ENCODE results near the gene SUMO2. TPM values are rescaled to one million over a fixed set of nuclear protein-coding genes. Genes with fewer than 3 reads are reported as not detected.

The SUMO2 gene
- total RNA-seq, 1 experiment from 2014 or later = 616 TPM

- Histone ChIP-seq H3K36me3 (ENCODE audit: control insufficient read depth, insufficient read depth, low read length) (peaks cover 16% of the 10 kb centered on the region), H3K9me3 (ENCODE audit: control insufficient read depth, insufficient read depth, low read depth, low read length) (no peaks in the 10 kb centered on the region), H3K4me1 (ENCODE audit: control insufficient read depth, insufficient read depth, low read length) (no peaks in the 10 kb centered on the region), H3K27me3 (ENCODE audit: control insufficient read depth, insufficient read depth, low read length) (no peaks in the 10 kb centered on the region), H3K4me3 (ENCODE audit: low read depth in 2 of 2, low read length in 2 of 2) (peak overlapping the region; percentile 89 to 95), H3K27ac (ENCODE audit: low read length) (peak overlapping the region; percentile 95)
- POLR2A ChIA-PET = no interaction called here
- ATAC-seq = peak; percentile 4; the same call in 1 of the 2 replicates
- DNase-seq (ENCODE audit: low read depth, low spot score) = no peak
- in situ Hi-C loops (cut with HindIII; ENCODE audit: low pct_unique_long_range_greater_than_20kb, low sequenced_read_pairs) = no loop called here
- BruUV-seq (replicated peaks) = no TSS peak
- no peak for TF ChIP-seq POLR2AphosphoS5 (IDR thresholded peaks at IDR 0.05; ENCODE audit: low read depth, low read length)
- TF ChIP-seq SIN3A (IDR thresholded peaks at IDR 0.05; ENCODE audit: borderline replicate concordance, insufficient read depth, low read depth, low read length) = peak; percentile 94
- intact Hi-C loops (cut with micrococcal nuclease; ENCODE audit: unreplicated experiment) = no loop called here
- CTCF ChIA-PET = interaction anchor here (0.5 to 1.5 kb wide), 2 partner anchors 92 to 117 kb away, joined by 4 to 7 read pairs; no protein-coding TSS in a partner anchor
Observed at GRCh38 chr17:75205793-75206163, 23.0 kb upstream of the SUMO2 start.

GRCh38 chr17:75205037-75205792, 22.5 kb upstream of the SUMO2 start, which contains the start of gene NUP85:
Gene NUP85, plus strand, starts transcription at chr17:75205679. Its CDS starts 83 bp downstream, at chr17:75205762.
- peak; percentile 72 for DNase-seq (ENCODE audit: low read depth, low spot score)
- Histone ChIP-seq H3K27me3 (ENCODE audit: control insufficient read depth, insufficient read depth, low read length) (no peaks in the 10 kb centered on the region), H3K27ac (ENCODE audit: low read length) (peak within 1 kb of the TSS; percentile 95), H3K4me1 (ENCODE audit: control insufficient read depth, insufficient read depth, low read length) (no peaks in the 10 kb centered on the region), H3K4me3 (ENCODE audit: low read depth in 2 of 2, low read length in 2 of 2) (peak within 1 kb of the TSS; percentile 89 to 95), H3K9me3 (ENCODE audit: control insufficient read depth, insufficient read depth, low read depth, low read length) (no peaks in the 10 kb centered on the region), H3K36me3 (ENCODE audit: control insufficient read depth, insufficient read depth, low read length) (peaks cover 14% of the 10 kb centered on the region)
- intact Hi-C loops (cut with micrococcal nuclease; ENCODE audit: unreplicated experiment) (no loop called here), in situ Hi-C loops (cut with HindIII; ENCODE audit: low pct_unique_long_range_greater_than_20kb, low sequenced_read_pairs) (no loop called here)
- TF ChIP-seq POLR2AphosphoS5 (IDR thresholded peaks at IDR 0.05; ENCODE audit: low read depth, low read length) (peak; percentile 97), REST (IDR thresholded peaks at IDR 0.05; ENCODE audit: insufficient read depth in 1 of 2, low read depth in 2 of 2, low read length in 1 of 2) (no peak; a peak in 1 of 4 replicates)
- ATAC-seq = peak; percentile 93
- BruUV-seq (replicated peaks) = no TSS peak
- CTCF ChIA-PET = interaction anchor here (0.5 to 1.5 kb wide), 2 partner anchors 91 to 118 kb away, joined by 4 to 7 read pairs; no protein-coding TSS in a partner anchor
- POLR2A ChIA-PET = no interaction called here

GRCh38 chr17:75199886-75200618, 17.3 kb upstream of the SUMO2 start:
- intact Hi-C loops (cut with micrococcal nuclease; ENCODE audit: unreplicated experiment) (no loop called here), in situ Hi-C loops (cut with HindIII; ENCODE audit: low pct_unique_long_range_greater_than_20kb, low sequenced_read_pairs) (no loop called here)
- H3K4me3 ChIP-seq (ENCODE audit: low read depth in 2 of 2, low read length in 2 of 2) = no peak overlapping the region
- no peak for ATAC-seq
- POLR2A ChIA-PET = no interaction called here
- TF ChIP-seq CTCF (IDR thresholded peaks at IDR 0.05) = no peak
- no peak for TF ChIP-seq REST (IDR thresholded peaks at IDR 0.05; ENCODE audit: insufficient read depth in 1 of 2, low read depth in 2 of 2, low read length in 1 of 2)
- no peak for TF ChIP-seq SIN3A (IDR thresholded peaks at IDR 0.05; ENCODE audit: borderline replicate concordance, insufficient read depth, low read depth, low read length)
- TF ChIP-seq POLR2AphosphoS5 (IDR thresholded peaks at IDR 0.05; ENCODE audit: low read depth, low read length) = no peak
- TF ChIP-seq TCF7L2 (IDR thresholded peaks at IDR 0.05; ENCODE audit: low read depth, low read length) = no peak
- no peak overlapping the region for H3K27ac ChIP-seq (ENCODE audit: low read length)
- DNase-seq (ENCODE audit: low read depth, low spot score) = no peak
- H3K4me1 ChIP-seq (ENCODE audit: control insufficient read depth, insufficient read depth, low read length) = no peaks in the 10 kb centered on the region
- H3K27me3 ChIP-seq (ENCODE audit: control insufficient read depth, insufficient read depth, low read length) = no peaks in the 10 kb centered on the region
- H3K36me3 ChIP-seq (ENCODE audit: control insufficient read depth, insufficient read depth, low read length) = no peaks in the 10 kb centered on the region
- BruUV-seq (replicated peaks) = no TSS peak
- CTCF ChIA-PET = interaction anchor here (0.6 to 1.4 kb wide), 2 partner anchors 86 to 146 kb away, joined by 4 read pairs; no protein-coding TSS in a partner anchor
- H3K9me3 ChIP-seq (ENCODE audit: control insufficient read depth, insufficient read depth, low read depth, low read length) = no peaks in the 10 kb centered on the region
